Measurements from ENCODE around the gene GADD45G.

- TF ChIP-seq POLR2AphosphoS5 (IDR thresholded peaks at IDR 0.05) (no peak), CTCF (IDR thresholded peaks at IDR 0.05; ENCODE audit: poor library complexity, severe bottlenecking) (no peak), MXI1 (conservative IDR thresholded peaks at IDR 0.05; ENCODE audit: poor library complexity, severe bottlenecking) (no peak), EP300 (conservative IDR thresholded peaks at IDR 0.05; ENCODE audit: poor library complexity, severe bottlenecking) (no peak), EZH2 (IDR thresholded peaks at IDR 0.05; ENCODE audit: borderline replicate concordance, insufficient read depth, low read length, poor library complexity, severe bottlenecking) (no peak)
Measured at GRCh38 chr9:89654025-89654662, 49.3 kb downstream of the GADD45G start.
